GM21367 (cell line): ENCODE measurements around the gene CES3.

Experiments
- ATAC-seq: cut with Tn5 transposase; IDR thresholded peaks from one replicate; pipeline ENCODE4 v1.9.1; 2021; ENCODE audit not compliant: unreplicated experiment

The CES3 gene, protein sequence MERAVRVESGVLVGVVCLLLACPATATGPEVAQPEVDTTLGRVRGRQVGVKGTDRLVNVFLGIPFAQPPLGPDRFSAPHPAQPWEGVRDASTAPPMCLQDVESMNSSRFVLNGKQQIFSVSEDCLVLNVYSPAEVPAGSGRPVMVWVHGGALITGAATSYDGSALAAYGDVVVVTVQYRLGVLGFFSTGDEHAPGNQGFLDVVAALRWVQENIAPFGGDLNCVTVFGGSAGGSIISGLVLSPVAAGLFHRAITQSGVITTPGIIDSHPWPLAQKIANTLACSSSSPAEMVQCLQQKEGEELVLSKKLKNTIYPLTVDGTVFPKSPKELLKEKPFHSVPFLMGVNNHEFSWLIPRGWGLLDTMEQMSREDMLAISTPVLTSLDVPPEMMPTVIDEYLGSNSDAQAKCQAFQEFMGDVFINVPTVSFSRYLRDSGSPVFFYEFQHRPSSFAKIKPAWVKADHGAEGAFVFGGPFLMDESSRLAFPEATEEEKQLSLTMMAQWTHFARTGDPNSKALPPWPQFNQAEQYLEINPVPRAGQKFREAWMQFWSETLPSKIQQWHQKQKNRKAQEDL

GRCh38 chr16:66961065-66961744 is at the start of gene CES3:
CES3 (plus strand) TSS chr16:66961266; CDS start chr16:66961308, 42 bp downstream.
- peak; percentile 67 for ATAC-seq

DNA sequence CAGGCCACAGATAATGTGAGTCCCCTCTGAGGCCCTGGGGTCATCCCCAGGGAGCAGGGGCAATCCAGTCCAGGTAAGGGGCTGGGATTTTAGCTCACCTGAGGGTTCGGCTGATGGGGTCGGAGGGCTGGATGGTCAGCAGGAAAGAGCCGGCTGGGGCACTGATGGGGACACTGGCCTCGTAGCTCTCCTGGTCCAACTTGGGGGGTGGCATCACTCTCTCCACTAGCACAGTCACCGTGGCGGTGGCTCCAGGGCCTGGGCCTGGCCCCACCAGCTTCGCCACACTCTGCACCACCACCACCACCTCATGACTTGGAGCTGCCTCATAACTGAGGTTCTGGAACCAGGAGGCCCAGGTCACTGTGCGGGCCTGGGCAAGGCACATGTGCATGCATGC is 49.3 kb upstream of the CES3 start:
- no peak for ATAC-seq

- ATAC-seq = no peak
Observed at GRCh38 chr16:66913081-66913480, 48.0 kb upstream of the CES3 start.

DNA sequence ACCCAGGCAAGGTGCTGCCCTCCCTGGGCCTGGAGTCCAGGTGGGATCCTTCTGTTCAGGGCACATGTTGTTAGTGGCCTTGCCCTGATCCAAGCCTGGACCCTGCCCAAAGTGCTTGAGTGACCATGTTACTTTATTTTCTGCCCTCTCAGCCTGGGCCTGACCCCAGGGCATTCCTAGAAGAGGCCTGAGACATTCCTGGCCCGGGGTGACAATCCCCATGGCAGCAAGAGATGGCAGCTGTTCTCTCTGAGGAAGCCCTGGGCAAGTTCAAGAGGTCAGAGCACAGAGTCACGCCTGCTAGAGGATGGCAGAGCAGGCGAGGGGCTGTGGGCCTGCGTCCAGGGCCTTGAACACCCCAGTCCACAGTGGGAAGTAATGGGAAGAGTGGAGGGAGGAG is 47.4 kb upstream of the CES3 start:
- no peak for ATAC-seq

DNA sequence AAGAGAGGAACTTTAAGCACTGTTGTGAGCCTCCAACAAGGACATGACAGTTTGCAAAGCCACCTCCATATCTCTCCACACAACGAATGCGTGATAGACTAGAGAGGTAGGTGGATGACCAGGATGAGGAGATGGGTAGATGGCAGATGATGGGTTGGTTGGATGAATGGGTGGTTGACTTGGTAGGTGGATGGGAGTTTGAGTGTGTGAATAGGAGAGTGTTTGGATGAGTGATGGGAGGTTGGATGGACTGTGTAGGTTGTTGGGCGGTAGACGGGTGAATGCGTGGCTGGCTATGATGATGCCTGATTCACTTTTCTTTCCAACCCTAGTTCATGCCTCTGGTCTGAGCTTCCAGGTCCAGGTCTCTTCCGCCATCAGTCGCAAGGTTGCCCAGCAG is 46.5 kb upstream of the CES3 start:
- no peak for ATAC-seq

DNA sequence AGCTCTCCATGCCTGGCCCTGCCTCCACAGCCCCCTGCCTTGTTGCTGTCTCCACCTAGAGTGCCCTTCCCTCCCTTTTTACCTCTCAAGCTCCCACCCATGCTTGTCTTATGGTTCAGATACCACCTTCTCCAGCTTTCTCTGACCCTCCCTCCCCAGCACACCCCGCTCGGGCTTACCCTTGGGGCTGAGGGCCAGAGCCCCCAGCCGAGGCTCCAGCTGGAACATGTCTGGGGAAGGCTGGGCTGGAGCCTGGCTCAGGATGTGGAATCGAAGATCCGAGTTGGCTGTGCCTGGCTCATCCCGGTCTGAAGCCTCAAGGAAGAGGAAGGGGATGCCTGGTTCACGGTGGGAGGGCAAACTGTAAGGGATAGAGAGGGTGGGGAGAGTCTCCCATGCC is 46.0 kb upstream of the CES3 start:
- ATAC-seq = no peak

DNA sequence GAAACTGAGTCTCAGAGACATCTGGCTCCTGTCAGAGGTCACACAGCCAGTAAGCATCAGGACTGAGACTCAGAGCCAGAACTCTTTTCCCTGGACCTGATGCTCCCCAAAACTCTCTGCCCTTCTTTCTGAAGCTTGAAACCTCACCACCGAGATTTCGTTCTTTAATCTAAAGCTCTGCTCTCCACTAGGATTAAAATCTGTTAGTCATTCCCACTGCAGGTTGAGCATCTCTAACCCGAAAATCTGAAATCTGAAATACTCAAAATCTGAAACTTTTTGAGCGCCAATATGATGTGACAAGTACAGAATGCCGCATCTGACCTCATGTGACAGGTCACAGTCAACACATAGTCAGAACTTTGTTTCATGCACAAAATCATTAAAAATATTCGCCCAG is 44.5 kb upstream of the CES3 start:
- ATAC-seq = no peak

DNA sequence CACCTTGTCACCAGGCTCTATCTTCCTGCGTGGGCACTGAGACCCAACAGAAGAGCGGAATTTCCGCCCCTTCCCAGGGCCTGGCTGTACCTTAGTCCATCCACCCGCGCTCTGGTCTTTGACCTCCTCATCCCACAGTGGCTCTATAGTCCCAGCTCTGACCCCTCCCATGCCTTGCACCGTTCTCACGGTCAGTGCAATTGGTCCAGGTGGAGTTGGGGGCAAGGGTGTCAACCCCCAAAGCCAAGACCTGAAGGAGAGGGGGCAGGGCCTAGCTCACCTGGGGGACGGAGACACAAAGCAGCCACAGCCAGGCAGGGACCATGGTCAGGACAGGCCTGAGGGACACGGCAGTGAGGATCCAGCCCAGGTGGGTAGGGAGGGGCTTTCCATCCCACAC is 43.3 kb upstream of the CES3 start:
- ATAC-seq = no peak

DNA sequence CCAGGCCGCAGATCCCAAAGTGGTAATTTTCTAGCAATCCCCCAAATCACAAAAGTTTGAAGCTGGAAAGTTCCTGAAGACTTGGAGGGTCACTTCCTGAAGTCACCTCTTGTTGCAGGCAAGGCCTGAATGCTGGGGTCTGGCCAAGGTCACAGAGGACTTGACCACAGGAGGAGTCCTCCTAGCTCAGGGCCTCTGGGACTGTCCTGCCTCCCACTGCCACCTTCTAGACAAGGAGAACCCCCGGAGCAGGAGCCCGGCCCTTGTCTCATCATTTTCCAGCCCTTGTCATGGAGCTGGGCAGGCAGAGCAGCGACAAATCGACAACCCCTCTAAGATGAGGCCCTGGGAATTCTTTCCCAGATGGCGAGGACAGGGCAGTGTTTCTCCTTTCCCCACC is 42.7 kb upstream of the CES3 start:
- ATAC-seq = no peak

DNA sequence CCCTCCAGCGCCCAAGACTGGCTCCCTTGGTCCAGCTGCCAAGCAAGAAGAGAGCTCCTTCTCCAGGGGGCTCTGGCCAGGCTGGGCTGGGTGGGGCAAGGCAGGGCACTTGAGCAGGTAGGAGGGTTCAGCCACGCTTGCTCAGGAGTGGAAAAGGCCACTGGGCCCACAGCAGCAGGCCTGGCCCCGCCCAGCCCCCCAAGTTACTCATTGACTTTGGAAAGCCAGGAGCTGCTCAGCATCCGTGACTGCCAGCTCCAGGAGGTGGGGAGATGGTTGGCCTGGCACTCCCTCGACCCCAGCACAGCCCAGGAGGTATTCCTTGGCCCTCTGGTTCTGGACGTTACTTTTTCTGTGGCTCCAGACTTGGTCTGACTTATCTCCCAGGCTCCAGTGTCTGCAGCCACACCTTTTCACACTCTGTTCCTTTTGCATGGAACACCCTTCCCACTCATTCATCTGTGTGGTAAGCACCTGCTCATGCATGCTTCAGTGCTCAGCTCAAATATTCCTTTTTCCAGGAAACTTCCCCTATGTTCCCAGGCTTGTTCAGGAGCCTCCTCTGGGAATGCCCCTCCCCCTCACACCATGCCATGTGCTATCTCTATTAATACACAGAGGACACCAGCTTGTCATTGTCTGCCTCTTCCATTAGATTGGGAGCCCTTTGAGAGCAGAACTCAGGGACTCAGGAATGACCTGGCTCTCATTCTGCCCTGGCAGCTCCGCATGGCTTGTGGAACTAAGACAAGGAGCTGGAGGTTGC is 42.1 kb upstream of the CES3 start, which contains the start of gene CDH16:
CDH16 (minus strand) TSS at position 83 of the 766 bp plus-strand sequence. CDS start 820 bp downstream, outside the sequence.
- ATAC-seq = no peak

GRCh38 chr16:66919569-66920298 is 41.3 kb upstream of the CES3 start:
- ATAC-seq = no peak

- no peak for ATAC-seq
Observed at GRCh38 chr16:66920299-66920590, 40.8 kb upstream of the CES3 start.

DNA sequence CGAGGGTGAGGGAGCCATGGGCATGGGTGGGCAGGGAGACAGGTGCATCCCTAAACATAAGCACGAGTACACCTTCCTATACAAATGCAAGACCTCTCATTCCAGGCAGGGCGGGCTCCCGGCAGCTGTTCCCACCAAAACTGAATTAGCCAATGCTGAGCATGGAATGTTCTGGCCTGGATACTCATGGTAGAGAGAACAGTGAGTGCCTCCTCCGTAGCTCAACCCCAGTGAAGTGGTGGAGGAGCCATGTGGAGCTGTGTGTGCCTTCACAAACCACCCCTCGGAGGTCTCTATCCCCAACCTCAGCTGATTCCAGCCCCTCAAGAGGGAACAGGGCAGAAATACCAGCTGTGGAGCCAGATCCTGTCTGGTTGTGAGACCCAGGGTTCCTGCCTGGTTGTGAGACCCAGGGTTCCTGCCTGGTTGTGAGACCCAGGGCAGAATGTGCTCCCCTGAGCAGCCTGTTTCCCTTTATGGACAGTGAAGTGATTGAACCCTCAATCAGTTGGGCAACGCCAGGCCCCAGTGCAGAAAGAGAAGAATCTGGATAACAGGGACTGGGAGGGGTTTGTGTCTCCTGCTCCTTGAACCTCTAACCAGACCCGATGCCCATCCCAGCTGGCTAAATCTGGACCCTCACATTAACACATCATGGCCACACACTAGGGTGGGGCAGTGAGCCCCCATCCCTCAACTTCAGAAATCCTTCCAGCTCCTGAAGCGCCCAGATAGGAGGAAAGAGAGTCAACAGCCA is 40.0 kb upstream of the CES3 start:
- ATAC-seq = no peak

GRCh38 chr16:66921729-66922450 is 39.2 kb upstream of the CES3 start:
- no peak for ATAC-seq

GRCh38 chr16:66923247-66923731 is 37.8 kb upstream of the CES3 start:
- ATAC-seq = no peak

DNA sequence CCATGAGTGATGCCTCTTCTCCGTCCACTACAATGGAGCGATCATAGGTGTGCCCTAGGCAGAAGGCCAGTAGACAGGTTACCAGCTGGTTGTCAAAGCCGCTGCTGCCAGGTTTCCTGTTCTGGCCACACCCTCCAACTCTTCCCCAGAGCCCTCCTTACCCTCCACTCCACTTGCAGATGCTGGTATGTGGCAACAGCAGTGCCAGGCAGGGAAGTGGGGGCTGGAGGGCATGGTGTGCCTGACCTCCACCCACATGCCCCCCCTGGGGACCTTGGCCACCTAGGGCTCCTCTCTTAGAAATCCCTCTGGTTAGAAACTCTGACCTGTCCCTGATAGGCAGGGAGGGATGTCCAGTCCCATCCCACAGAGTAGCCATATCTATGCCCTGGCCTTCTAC is 37.2 kb upstream of the CES3 start:
- no peak for ATAC-seq

DNA sequence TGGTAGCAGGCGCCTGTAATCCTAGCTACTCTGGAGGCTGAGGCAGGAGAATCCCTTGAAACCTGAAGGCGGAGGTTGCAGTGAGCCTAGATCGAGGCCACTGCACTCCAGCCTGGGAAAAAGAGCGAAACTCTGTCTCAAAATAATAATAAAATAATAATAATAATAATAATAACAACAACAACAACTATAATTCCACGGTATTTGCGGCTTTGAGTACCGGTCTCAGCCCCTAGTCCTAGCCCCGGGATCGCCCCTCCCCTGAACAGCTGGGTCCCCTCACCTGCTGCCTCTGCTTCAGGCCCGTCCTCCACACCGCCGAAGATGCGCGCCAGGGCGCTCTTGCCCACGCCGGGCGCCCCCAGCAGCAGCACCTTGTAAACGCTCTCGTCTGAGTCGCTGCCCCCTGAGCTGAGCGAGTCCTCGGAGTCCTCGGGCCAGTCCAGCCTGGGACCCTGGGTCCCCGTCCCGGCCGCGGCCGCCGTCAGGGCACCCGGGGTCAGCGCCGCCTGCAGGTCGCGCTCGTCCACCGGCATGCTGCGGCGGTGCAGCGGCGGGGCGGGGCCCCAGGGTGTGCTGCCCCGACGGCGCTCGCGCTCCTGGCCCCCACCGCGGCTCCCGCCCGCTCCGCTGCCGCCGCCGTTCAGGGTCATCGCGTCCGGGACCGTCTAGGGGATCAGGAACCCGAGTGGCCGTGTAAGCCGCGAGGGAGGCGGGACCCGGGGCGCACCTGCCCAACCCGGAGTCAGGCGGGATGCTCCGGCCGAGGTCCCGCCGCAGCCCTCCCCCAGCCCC is 36.3 kb upstream of the CES3 start:
- ATAC-seq = no peak

- no peak for ATAC-seq
Observed at GRCh38 chr16:66925322-66925840, 35.7 kb upstream of the CES3 start, which contains the start of gene RRAD. RRAD (minus strand) TSS chr16:66925535; CDS start chr16:66925179, 356 bp downstream.
